ENCODE measurements around the gene SHMT2. TPM values are rescaled to one million over a fixed set of nuclear protein-coding genes. Genes with fewer than 3 reads are reported as not detected.

SHMT2 gene
- total and polyA plus RNA-seq, 2 donors (not counting 3 experiments of a cell fraction or from before 2014, with no cell fraction given), result 155 to 243 TPM

DNA sequence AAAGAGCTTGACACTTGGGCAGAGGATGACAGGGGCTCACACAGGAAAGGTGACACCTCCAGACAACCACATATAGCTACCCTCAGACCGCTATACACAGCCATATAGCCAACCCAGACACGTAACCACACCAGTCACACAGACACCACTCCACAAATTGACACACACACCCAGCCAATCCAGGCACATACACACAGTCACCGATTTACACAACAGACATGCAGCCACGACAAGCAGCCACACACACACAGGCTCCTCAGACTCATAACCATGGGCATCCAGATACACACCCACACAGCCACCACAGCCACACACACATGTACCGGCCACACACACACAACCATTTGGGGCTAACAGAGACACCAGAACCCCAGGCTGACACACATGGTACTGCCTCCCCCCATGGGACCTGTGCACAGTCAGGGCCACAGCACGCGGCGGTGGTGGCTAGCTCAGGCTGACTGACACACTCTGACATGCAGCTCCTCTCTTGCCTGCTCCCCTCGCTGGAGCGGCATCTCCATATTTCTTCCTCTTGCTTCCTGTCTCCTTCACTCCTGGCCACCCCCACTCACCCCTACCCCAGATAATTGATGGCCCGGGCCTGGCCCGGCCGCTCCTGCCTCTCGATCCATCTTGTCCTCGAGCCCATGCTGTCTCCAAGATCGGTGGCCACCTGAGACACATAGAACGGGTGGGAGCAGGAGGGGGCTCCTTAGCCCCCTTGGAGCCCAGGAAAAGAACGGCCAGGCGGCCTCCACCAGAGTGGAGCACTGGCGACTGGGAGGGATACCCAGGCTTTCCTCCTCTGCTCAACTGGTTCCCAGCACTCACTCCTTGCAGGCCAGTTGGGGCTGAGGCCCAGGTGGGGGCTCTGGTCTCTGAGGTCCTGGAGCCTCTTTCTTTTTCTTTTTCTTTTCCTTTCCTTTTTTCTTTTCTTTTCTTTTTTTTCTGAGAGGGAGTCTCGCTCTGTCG lies 6.0 kb upstream of the SHMT2 start:
- Histone ChIP-seq H3K4me1 (ENCODE audit: control insufficient read depth, extremely low read depth, insufficient read depth, low read length) (no peaks in the 10 kb centered on the region), H2AFZ (ENCODE audit: low read depth, low read length) (no peak overlapping the region), H3K9ac (replicated peaks; ENCODE audit: extremely low read depth, insufficient read depth, low read length) (no peak overlapping the region), H3K9me1 (replicated peaks; ENCODE audit: control insufficient read depth, extremely low read depth, insufficient read depth, low read length) (no peaks in the 10 kb centered on the region), H3K4me3 (replicated peaks in 1 of 3; ENCODE audit: insufficient read depth in 1 of 3, low read depth in 1 of 3, low read length in 3 of 3) (no peak overlapping the region), H3K36me3 (ENCODE audit: control insufficient read depth in 2 of 2, extremely low read depth in 1 of 2, insufficient read depth in 2 of 2, low read length in 2 of 2) (no peaks in the 10 kb centered on the region), H4K20me1 (replicated peaks; ENCODE audit: control insufficient read depth, extremely low read depth, insufficient read depth, low read length) (no peaks in the 10 kb centered on the region), H3K79me2 (ENCODE audit: control insufficient read depth, insufficient read depth, low read length) (no peaks in the 10 kb centered on the region), H3K27ac (ENCODE audit: insufficient read depth, low read depth, low read length) (no peak overlapping the region), H3K9me3 (replicated peaks; ENCODE audit: control insufficient read depth, insufficient read depth, low read length) (no peaks in the 10 kb centered on the region), H3K27me3 (ENCODE audit: control insufficient read depth in 2 of 2, insufficient read depth in 2 of 2, low read length in 2 of 2) (peaks cover 70 to 74% of the 10 kb centered on the region in 2 experiments), H3K4me2 (ENCODE audit: insufficient read depth, low read length) (no peak overlapping the region)
- FAIRE-seq, result no peak
- TF ChIP-seq FOS (IDR thresholded peaks at IDR 0.05; ENCODE audit: borderline replicate concordance, insufficient read depth, low read length) (no peak), GATA2 (IDR thresholded peaks at IDR 0.05; ENCODE audit: insufficient read depth, insufficient read length, low read depth, low read length) (no peak), EZH2 (IDR thresholded peaks at IDR 0.05; ENCODE audit: borderline replicate concordance, low read depth, low read length, severe bottlenecking) (peak; percentile 24)
- intact Hi-C loops (cut with micrococcal nuclease), result loop anchor here (2.0 kb wide), 1 partner anchor 15 kb away; no protein-coding TSS in a partner anchor
- CTCF ChIA-PET, result interaction anchor here (2.4 to 5.3 kb wide), 3 partner anchors 10 to 19 kb away, joined by 28 to 50 read pairs (median 47); a partner anchor contains a TSS
- dilution Hi-C loops (cut with MboI; ENCODE audit: extremely low pct_ligation_motif_present, low sequenced_read_pairs), result no loop called here
- POLR2A ChIA-PET, result no interaction called here
- BruUV-seq (replicated peaks), result no TSS peak
- DNase-seq (ENCODE audit: low read depth, low spot score), result no peak

DNA sequence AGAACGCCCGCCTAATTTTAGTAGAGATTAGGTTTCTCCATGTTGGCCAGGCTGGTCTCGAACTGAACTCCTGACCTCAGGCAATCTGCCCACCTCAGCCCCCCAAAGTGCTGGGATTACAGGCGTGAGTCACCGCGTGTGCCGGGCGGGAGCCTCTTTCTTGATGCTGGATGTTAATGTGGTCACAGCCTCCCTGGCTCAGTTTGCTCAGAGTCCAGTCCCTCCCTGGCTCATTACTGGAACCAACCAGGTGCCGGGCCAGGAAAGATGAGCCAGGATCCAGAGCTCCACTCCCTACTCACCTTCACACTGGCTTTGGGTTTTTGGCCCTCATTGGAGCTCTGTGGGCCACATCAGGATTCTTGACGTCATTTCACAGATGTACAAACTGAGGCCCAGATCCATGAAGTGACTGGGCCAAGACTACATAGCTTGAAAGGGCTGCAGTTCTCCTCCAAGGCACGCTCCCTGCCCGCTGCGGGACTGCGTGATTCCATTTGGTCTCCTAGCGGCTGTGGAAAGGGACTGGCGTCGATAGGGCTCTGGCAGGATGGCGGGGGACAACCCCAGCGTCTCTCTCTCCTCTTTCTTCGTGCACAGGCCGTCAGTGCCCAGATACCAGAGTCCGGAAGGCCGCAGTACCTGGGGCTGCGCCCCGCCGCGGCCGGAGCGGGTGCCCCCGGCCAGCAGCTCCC lies 5.1 kb upstream of the SHMT2 start:
- peaks cover 6% of the 10 kb centered on the region for H3K4me1 ChIP-seq (ENCODE audit: control insufficient read depth, extremely low read depth, insufficient read depth, low read length)
- H3K9me1 ChIP-seq (replicated peaks; ENCODE audit: control insufficient read depth, extremely low read depth, insufficient read depth, low read length), result no peaks in the 10 kb centered on the region
- no peak for TF ChIP-seq FOS (IDR thresholded peaks at IDR 0.05; ENCODE audit: borderline replicate concordance, insufficient read depth, low read length)
- no peak for TF ChIP-seq POLR2A (IDR thresholded peaks at IDR 0.05; ENCODE audit: low read depth, low read length)
- TF ChIP-seq JUN (IDR thresholded peaks at IDR 0.05; ENCODE audit: borderline replicate concordance, insufficient read depth, insufficient read length, low read depth), result no peak
- TF ChIP-seq POLR2AphosphoS5 (IDR thresholded peaks at IDR 0.05; ENCODE audit: insufficient read depth, low read depth, low read length), result no peak
- TF ChIP-seq, protein P1, sequence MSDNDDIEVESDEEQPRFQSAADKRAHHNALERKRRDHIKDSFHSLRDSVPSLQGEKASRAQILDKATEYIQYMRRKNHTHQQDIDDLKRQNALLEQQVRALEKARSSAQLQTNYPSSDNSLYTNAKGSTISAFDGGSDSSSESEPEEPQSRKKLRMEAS (IDR thresholded peaks at IDR 0.05; ENCODE audit: insufficient read depth, insufficient read length), result no peak
- TF ChIP-seq MYC (IDR thresholded peaks at IDR 0.05; ENCODE audit: low read depth, low read length), result no peak
- no peak for TF ChIP-seq EZH2 (IDR thresholded peaks at IDR 0.05; ENCODE audit: borderline replicate concordance, low read depth, low read length, severe bottlenecking)
- no peak for TF ChIP-seq GATA2 (IDR thresholded peaks at IDR 0.05; ENCODE audit: insufficient read depth, insufficient read length, low read depth, low read length)
- TF ChIP-seq, protein P2, sequence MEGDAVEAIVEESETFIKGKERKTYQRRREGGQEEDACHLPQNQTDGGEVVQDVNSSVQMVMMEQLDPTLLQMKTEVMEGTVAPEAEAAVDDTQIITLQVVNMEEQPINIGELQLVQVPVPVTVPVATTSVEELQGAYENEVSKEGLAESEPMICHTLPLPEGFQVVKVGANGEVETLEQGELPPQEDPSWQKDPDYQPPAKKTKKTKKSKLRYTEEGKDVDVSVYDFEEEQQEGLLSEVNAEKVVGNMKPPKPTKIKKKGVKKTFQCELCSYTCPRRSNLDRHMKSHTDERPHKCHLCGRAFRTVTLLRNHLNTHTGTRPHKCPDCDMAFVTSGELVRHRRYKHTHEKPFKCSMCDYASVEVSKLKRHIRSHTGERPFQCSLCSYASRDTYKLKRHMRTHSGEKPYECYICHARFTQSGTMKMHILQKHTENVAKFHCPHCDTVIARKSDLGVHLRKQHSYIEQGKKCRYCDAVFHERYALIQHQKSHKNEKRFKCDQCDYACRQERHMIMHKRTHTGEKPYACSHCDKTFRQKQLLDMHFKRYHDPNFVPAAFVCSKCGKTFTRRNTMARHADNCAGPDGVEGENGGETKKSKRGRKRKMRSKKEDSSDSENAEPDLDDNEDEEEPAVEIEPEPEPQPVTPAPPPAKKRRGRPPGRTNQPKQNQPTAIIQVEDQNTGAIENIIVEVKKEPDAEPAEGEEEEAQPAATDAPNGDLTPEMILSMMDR (IDR thresholded peaks at IDR 0.05; ENCODE audit: extremely low read depth in 1 of 2, insufficient read depth in 1 of 2, low read depth in 1 of 2, low read length in 2 of 2), result no peak
- ChIA-PET CTCF (interaction anchor here (2.4 to 5.3 kb wide), 3 partner anchors 11 to 18 kb away, joined by 28 to 50 read pairs (median 47); a partner anchor contains a TSS), POLR2A (no interaction called here)
- H3K4me2 ChIP-seq (ENCODE audit: insufficient read depth, low read length), result no peak overlapping the region
- H4K20me1 ChIP-seq (replicated peaks; ENCODE audit: control insufficient read depth, extremely low read depth, insufficient read depth, low read length), result no peaks in the 10 kb centered on the region
- H3K27me3 ChIP-seq (ENCODE audit: control insufficient read depth in 2 of 2, insufficient read depth in 2 of 2, low read length in 2 of 2), result peaks cover 62 to 64% of the 10 kb centered on the region in 2 experiments
- FAIRE-seq (no peak), DNase-seq (ENCODE audit: low read depth, low spot score) (no peak)
- H3K79me2 ChIP-seq (ENCODE audit: control insufficient read depth, insufficient read depth, low read length), result no peaks in the 10 kb centered on the region
- BruUV-seq (replicated peaks), result no TSS peak
- dilution Hi-C loops (cut with MboI; ENCODE audit: extremely low pct_ligation_motif_present, low sequenced_read_pairs) (no loop called here), intact Hi-C loops (cut with micrococcal nuclease) (loop anchor here (2.0 kb wide), 1 partner anchor 14 kb away; no protein-coding TSS in a partner anchor)
- H3K4me3 ChIP-seq (replicated peaks in 1 of 3; ENCODE audit: insufficient read depth in 1 of 3, low read depth in 1 of 3, low read length in 3 of 3), result no peak overlapping the region
- no peak overlapping the region for H3K27ac ChIP-seq (ENCODE audit: insufficient read depth, low read depth, low read length)
- no peak overlapping the region for H2AFZ ChIP-seq (ENCODE audit: low read depth, low read length)
- no peaks in the 10 kb centered on the region for H3K9me3 ChIP-seq (replicated peaks; ENCODE audit: control insufficient read depth, insufficient read depth, low read length)
- H3K36me3 ChIP-seq (ENCODE audit: control insufficient read depth in 2 of 2, extremely low read depth in 1 of 2, insufficient read depth in 2 of 2, low read length in 2 of 2), result no peaks in the 10 kb centered on the region
- H3K9ac ChIP-seq (replicated peaks; ENCODE audit: extremely low read depth, insufficient read depth, low read length), result no peak overlapping the region
